B cell (primary cell): ENCODE results near the gene PAM. TPM values are rescaled to one million over a fixed set of nuclear protein-coding genes. Genes with fewer than 3 reads are reported as not detected.

Experiments
- ATAC-seq: fragments of 200-7000 bp; cut with Tn5 transposase; one replicate; pipeline ENCODE4 v1.10.0; 2021; ENCODE audit warnings: low read depth, mild to moderate bottlenecking, moderate number of reproducible peaks, moderate library complexity
- CTCF ChIA-PET: fragments of 350-600 bp; sonication (Branson Sonifier 250); formaldehyde crosslinking; loops from one replicate; lab custom pipeline; 2021; ENCODE audit warnings: antibody characterized with exemption, inconsistent platforms; lab: Charles Lee
- POLR2A ChIA-PET: fragments of 350-600 bp; sonication (Branson Sonifier 250); formaldehyde crosslinking; loops from one replicate; lab custom pipeline; 2021; ENCODE audit warnings: antibody characterized with exemption; lab: Charles Lee
- DNase-seq: peaks from one replicate; pipeline ENCODE4 v3.0.0; 2013
- H2AFZ ChIP-seq: 2 replicates; pipeline ENCODE4 v1.6.1; 2012; ENCODE audit warnings: mild to moderate bottlenecking, low read depth, low read length; ENCODE audit not compliant: insufficient read depth, poor library complexity, severe bottlenecking
- H3K27ac ChIP-seq, 2 donors: 1 replicate in 1 of 2; 2 replicates in 1 of 2; pipeline ENCODE4 v1.5.1; 2012 to 2013; ENCODE audit warnings: low read length in 2 of 2, mild to moderate bottlenecking in 2 of 2, moderate library complexity in 1 of 2
- H3K27me3 ChIP-seq, 4 experiments: fragments of 200-600 bp in 1 of 4; sonication (generic) in 1 of 4; replicated peaks in 1 of 4; 1 replicate in 2 of 4; 2 replicates in 2 of 4; pipeline versions ENCODE4 v1.6.1 to v1.7.0; 2013 to 2016; ENCODE audit warnings: low read length in 3 of 4, mild to moderate bottlenecking in 2 of 4, mixed read lengths in 1 of 4, moderate library complexity in 1 of 4; ENCODE audit not compliant: insufficient read depth in 4 of 4, control insufficient read depth in 3 of 4; ENCODE audit errors: control extremely low read depth in 1 of 4
- H3K36me3 ChIP-seq, 2 experiments: replicated peaks in 1 of 2; 1 replicate in 1 of 2; 2 replicates in 1 of 2; pipeline versions ENCODE4 v1.6.1 to v1.7.1; 2013; ENCODE audit warnings: low read length in 1 of 2; ENCODE audit not compliant: insufficient read depth in 2 of 2, control insufficient read depth in 1 of 2; ENCODE audit errors: control extremely low read depth in 1 of 2, extremely low read depth in 1 of 2
- H3K4me1 ChIP-seq, 2 donors: fragments of 200-600 bp in 1 of 2; sonication (generic) in 1 of 2; 1 replicate in 1 of 2; 2 replicates in 1 of 2; pipeline versions ENCODE4 v1.5.1 to v1.6.1; 2013 to 2017; ENCODE audit warnings: low read length in 2 of 2; ENCODE audit not compliant: control insufficient read depth in 2 of 2, insufficient read depth in 2 of 2
- H3K4me2 ChIP-seq: replicated peaks from 2 replicates; pipeline ENCODE3; 2012; ENCODE audit warnings: mild to moderate bottlenecking, low read depth, low read length; ENCODE audit not compliant: poor library complexity, severe bottlenecking
- H3K4me3 ChIP-seq, 5 experiments: fragments of 200-600 bp in 1 of 5; sonication (generic) in 1 of 5; 1 replicate in 3 of 5; 2 replicates in 2 of 5; pipeline versions ENCODE4 v1.5.1 to v1.7.0; 2011 to 2016; ENCODE audit warnings: low read length in 4 of 5, mild to moderate bottlenecking in 4 of 5, low read depth in 2 of 5, control low read depth in 1 of 5, moderate library complexity in 1 of 5; ENCODE audit not compliant: insufficient read depth in 1 of 5; ENCODE audit errors: control extremely low read depth in 1 of 5, extremely low read depth in 1 of 5
- H3K79me2 ChIP-seq: fragments of 200-600 bp; sonication (generic); one replicate; pipeline ENCODE4 v1.6.0; 2016; ENCODE audit warnings: low read length; ENCODE audit not compliant: control insufficient read depth, insufficient read depth
- H3K9ac ChIP-seq: fragments of 200-600 bp; sonication (generic); 2 replicates; pipeline ENCODE4 v1.6.1; 2017; ENCODE audit warnings: mild to moderate bottlenecking, low read length, moderate library complexity
- H3K9me3 ChIP-seq, 3 donors: one replicate each; pipeline versions ENCODE4 v1.6.1 to v1.7.1; 2013; ENCODE audit warnings: low read length in 2 of 3; ENCODE audit not compliant: control insufficient read depth in 2 of 3, insufficient read depth in 1 of 3; ENCODE audit errors: control extremely low read depth in 1 of 3
- H4K20me1 ChIP-seq: 2 replicates; pipeline ENCODE4 v1.6.0; 2012; ENCODE audit warnings: mild to moderate bottlenecking, low read length; ENCODE audit not compliant: insufficient read depth, control insufficient read depth, poor library complexity, severe bottlenecking
- H3K27ac Mint-ChIP-seq: one replicate; pipeline ENCODE4 v1.8.0; 2021; ENCODE audit warnings: mixed read lengths
- H3K27me3 Mint-ChIP-seq: one replicate; pipeline ENCODE4 v1.8.0; 2021; ENCODE audit warnings: mixed read lengths
- H3K4me1 Mint-ChIP-seq: one replicate; pipeline ENCODE4 v1.8.0; 2021; ENCODE audit warnings: mixed read lengths
- H3K4me3 Mint-ChIP-seq: one replicate; pipeline ENCODE4 v1.8.0; 2021; ENCODE audit warnings: mixed read lengths
- H3K9me3 Mint-ChIP-seq: one replicate; pipeline ENCODE4 v1.8.0; 2022; ENCODE audit warnings: mixed read lengths; ENCODE audit not compliant: insufficient read depth
- EZH2 ChIP-seq: IDR thresholded peaks from 2 replicates; pipeline ENCODE4 v1.6.1; 2012; ENCODE audit warnings: borderline replicate concordance, low read depth, mild to moderate bottlenecking, moderate library complexity, low read length; ENCODE audit not compliant: insufficient read depth, poor library complexity, severe bottlenecking
- WGBS: methylation state at CpG from one replicate; pipeline ENCODE4 v1.1.5; 2013; ENCODE audit warnings: missing lambda C conversion rate; ENCODE audit not compliant: insufficient coverage; 5-methylcytosine and 5-hydroxymethylcytosine counted together
- intact Hi-C: fragments of 100-400 bp; cut with micrococcal nuclease; formaldehyde crosslinking; loops from one replicate; pipeline ENCODE4 v1.10.0; 2022
- polyA plus RNA-seq: library from polyadenylated mRNA; depleted of rRNA; stranded (reverse); fragments of >200 nt; gene quantifications from 2 replicates; pipeline ENCODE4 v1.2.3, GENCODE V29; 2012
- total RNA-seq, 2 donors: library from RNA; stranded (reverse); fragments of 120-200 nt in 1 of 2; gene quantifications; 1 replicate in 1 of 2; 2 replicates in 1 of 2; pipeline versions ENCODE4 v1.2.3 to v1.2.4, GENCODE V29; 2013 to 2022
- TF ChIP-seq, protein P1 (sequence below): fragments of 200-600 bp; IDR thresholded peaks from one replicate; pipeline ENCODE4 v1.8.0; 2022; ENCODE audit warnings: antibody characterized with exemption, mild to moderate bottlenecking

Gene PAM
- total and polyA plus RNA-seq, 2 donors (not counting 1 experiment from before 2014, with no cell fraction given) = 1.00 to 34.8 TPM

DNA sequence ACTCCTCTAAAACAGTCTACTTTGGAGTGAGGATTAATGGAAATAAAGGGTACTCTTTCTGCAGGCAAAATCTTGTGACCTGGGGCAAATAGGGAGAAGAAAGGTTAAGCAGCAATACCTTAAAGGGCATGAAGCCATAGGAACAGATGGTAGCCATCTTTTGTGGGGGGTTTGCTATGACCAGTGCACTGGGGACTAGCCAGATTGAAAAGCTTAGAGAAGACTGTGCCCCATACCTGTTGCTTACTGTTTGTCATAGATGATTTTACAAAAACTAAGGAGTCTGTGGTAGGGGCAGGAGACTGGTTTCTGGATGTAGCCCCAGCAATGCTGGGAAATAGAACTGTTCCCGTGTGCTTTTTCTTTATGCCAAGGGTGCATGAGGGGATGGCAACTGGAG, 58.6 kb downstream of the PAM start:
- CTCF ChIA-PET = no interaction called here
- no peaks in the 10 kb centered on the region for H3K27me3 Mint-ChIP-seq
- WGBS = 80% methylated on average over 1 of the region's 1 CpG

DNA sequence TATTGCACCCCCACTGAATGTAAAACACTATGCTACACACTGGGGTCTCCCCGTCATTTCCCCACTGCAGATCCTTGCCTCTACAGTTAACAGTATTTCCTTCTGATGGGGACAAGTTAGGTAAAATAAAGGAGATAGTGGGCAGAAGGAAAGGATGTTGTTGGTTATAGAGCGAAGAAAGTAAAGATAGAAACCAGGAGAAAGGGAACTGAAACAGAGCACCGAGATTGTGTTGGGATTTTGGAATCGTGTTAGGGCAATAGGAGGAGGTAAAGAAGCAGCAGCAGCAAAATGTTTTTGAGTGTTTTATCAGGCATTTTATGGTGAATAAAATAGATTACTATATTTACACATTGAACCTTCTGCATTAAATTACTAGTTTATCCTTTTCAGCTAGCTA, 60.0 kb downstream of the PAM start:
- WGBS = 49% methylated on average over 3 of the region's 4 CpGs
- no peak overlapping the region for H2AFZ ChIP-seq
- no peaks in the 10 kb centered on the region for H3K27me3 Mint-ChIP-seq
- H3K9me3 ChIP-seq = no peaks in the 10 kb centered on the region
- H3K79me2 ChIP-seq = no peaks in the 10 kb centered on the region
- CTCF ChIA-PET = no interaction called here
- H3K4me1 ChIP-seq = peaks cover 5 to 11% of the 10 kb centered on the region in 2 donors
- no peak for ATAC-seq
- peaks cover 11% of the 10 kb centered on the region for H3K4me1 Mint-ChIP-seq
- no peak overlapping the region for H3K4me3 Mint-ChIP-seq
- H3K27me3 ChIP-seq = no peaks in the 10 kb centered on the region
- no peaks in the 10 kb centered on the region for H4K20me1 ChIP-seq
- POLR2A ChIA-PET = interaction anchor here (0.5 kb wide), 1 partner anchor 14 kb away, joined by 4 read pairs; no protein-coding TSS in a partner anchor
- no peaks in the 10 kb centered on the region for H3K9me3 Mint-ChIP-seq
- H3K4me3 ChIP-seq = no peak overlapping the region
- intact Hi-C loops = no loop called here
- no peak for TF ChIP-seq EZH2
- TF ChIP-seq, protein P1, sequence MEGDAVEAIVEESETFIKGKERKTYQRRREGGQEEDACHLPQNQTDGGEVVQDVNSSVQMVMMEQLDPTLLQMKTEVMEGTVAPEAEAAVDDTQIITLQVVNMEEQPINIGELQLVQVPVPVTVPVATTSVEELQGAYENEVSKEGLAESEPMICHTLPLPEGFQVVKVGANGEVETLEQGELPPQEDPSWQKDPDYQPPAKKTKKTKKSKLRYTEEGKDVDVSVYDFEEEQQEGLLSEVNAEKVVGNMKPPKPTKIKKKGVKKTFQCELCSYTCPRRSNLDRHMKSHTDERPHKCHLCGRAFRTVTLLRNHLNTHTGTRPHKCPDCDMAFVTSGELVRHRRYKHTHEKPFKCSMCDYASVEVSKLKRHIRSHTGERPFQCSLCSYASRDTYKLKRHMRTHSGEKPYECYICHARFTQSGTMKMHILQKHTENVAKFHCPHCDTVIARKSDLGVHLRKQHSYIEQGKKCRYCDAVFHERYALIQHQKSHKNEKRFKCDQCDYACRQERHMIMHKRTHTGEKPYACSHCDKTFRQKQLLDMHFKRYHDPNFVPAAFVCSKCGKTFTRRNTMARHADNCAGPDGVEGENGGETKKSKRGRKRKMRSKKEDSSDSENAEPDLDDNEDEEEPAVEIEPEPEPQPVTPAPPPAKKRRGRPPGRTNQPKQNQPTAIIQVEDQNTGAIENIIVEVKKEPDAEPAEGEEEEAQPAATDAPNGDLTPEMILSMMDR = no peak
- no peak for DNase-seq
- no peak overlapping the region for H3K27ac Mint-ChIP-seq
- H3K36me3 ChIP-seq = no peaks in the 10 kb centered on the region
- H3K27ac ChIP-seq = no peak overlapping the region
- H3K9ac ChIP-seq = no peak overlapping the region
- no peak overlapping the region for H3K4me2 ChIP-seq

More for the DNA sequence above, 58.6 kb downstream of the PAM start:
- TF ChIP-seq EZH2 = no peak
- TF ChIP-seq, protein P1 = no peak
- no peak for DNase-seq
- POLR2A ChIA-PET = no interaction called here
- Histone ChIP-seq H3K27me3 (no peaks in the 10 kb centered on the region), H3K4me2 (no peak overlapping the region), H3K9ac (no peak overlapping the region), H3K4me1 (peaks cover 5 to 11% of the 10 kb centered on the region in 2 donors), H3K36me3 (no peaks in the 10 kb centered on the region), H2AFZ (no peak overlapping the region), H4K20me1 (no peaks in the 10 kb centered on the region), H3K27ac (no peak overlapping the region), H3K4me3 (no peak overlapping the region), H3K9me3 (no peaks in the 10 kb centered on the region), H3K79me2 (no peaks in the 10 kb centered on the region)
- Mint-ChIP-seq H3K9me3 (no peaks in the 10 kb centered on the region), H3K4me3 (no peak overlapping the region), H3K4me1 (peaks cover 11% of the 10 kb centered on the region), H3K27ac (no peak overlapping the region)
- no peak for ATAC-seq
- intact Hi-C loops = no loop called here
